Gastroesophageal sphincter (tissue), 4 donors: Measurements from ENCODE around the gene CDYL. TPM values are rescaled to one million over a fixed set of nuclear protein-coding genes. Genes with fewer than 3 reads are reported as not detected.

Experiments used
- ATAC-seq: fragments of 150-250 bp; one replicate; pipeline ENCODE4 v1.9.1; 2016; ENCODE audit warnings: mild to moderate bottlenecking, moderate library complexity
- H3K27ac ChIP-seq, 4 donors: fragments of 200-600 bp; sonication (generic) in 3 of 4; 1 replicate in 3 of 4; 2 replicates in 1 of 4; pipeline ENCODE4 v1.5.1; 2016 to 2019
- H3K27me3 ChIP-seq: fragments of 200-600 bp; sonication (generic); one replicate; pipeline ENCODE4 v1.5.1; 2019
- H3K36me3 ChIP-seq, 2 donors: fragments of 200-600 bp; sonication (generic); one replicate each; pipeline ENCODE4 v1.5.1; 2019; ENCODE audit warnings: control low read depth in 1 of 2
- H3K4me1 ChIP-seq, 3 donors: fragments of 200-600 bp; sonication (generic); 1 replicate in 2 of 3; 2 replicates in 1 of 3; pipeline ENCODE4 v1.5.1; 2016 to 2019; ENCODE audit warnings: control low read depth in 2 of 3
- H3K4me3 ChIP-seq, 2 donors: fragments of 200-600 bp; sonication (generic); one replicate each; pipeline ENCODE4 v1.5.1; 2019; ENCODE audit warnings: mild to moderate bottlenecking in 1 of 2, moderate library complexity in 1 of 2
- H3K9me3 ChIP-seq, 3 donors: fragments of 200-600 bp; sonication (generic); one replicate each; pipeline ENCODE4 v1.5.1; 2017 to 2019; ENCODE audit warnings: control low read depth in 2 of 3
- CTCF ChIP-seq, 4 experiments: fragments of 200-600 bp in 2 of 4; fragments of 450-650 bp in 2 of 4; sonication (generic) in 1 of 4; IDR thresholded peaks; one replicate each; pipeline ENCODE4 v1.5.1; 2017 to 2019; ENCODE audit warnings: antibody characterized with exemption in 4 of 4, mild to moderate bottlenecking in 2 of 4, moderate library complexity in 2 of 4
- EP300 ChIP-seq: sonication (generic); formaldehyde crosslinking; IDR thresholded peaks from one replicate; pipeline ENCODE4 v1.6.1; 2017; ENCODE audit warnings: antibody characterized with exemption, mild to moderate bottlenecking
- POLR2A ChIP-seq, 2 donors: fragments of 450-650 bp; IDR thresholded peaks; one replicate each; pipeline ENCODE4 v1.6.1; 2017; ENCODE audit warnings: antibody characterized with exemption in 2 of 2, mild to moderate bottlenecking in 2 of 2, moderate library complexity in 1 of 2
- POLR2AphosphoS5 ChIP-seq: sonication (generic); formaldehyde crosslinking; IDR thresholded peaks from one replicate; pipeline ENCODE4 v1.6.1; 2017; ENCODE audit warnings: antibody characterized with exemption
- WGBS, 2 donors: methylation state at CpG; one replicate each; pipeline ENCODE4 v1.1.5; 2018; ENCODE audit warnings: low coverage in 1 of 2; 5-methylcytosine and 5-hydroxymethylcytosine counted together
- total RNA-seq, 4 donors: library from RNA; depleted of rRNA; stranded (reverse); fragments of >200 nt; gene quantifications; one replicate each; pipeline ENCODE4 v1.1.0, GENCODE V29; 2016

Gene CDYL
- total RNA-seq, 4 donors from 2014 or later = 32.0 to 68.3 (median 54.0) TPM

GRCh38 chr6:4929097-4929718 is 153.0 kb downstream of the CDYL start:
- 89 to 100% methylated on average over 1 of the region's 1 CpG for WGBS, 2 donors

GRCh38 chr6:4930025-4930691 is 154.0 kb downstream of the CDYL start:
- Histone ChIP-seq H3K27me3 (no peaks in the 10 kb centered on the region), H3K9me3 (no peaks in the 10 kb centered on the region), H3K4me1 (peaks cover 0 to 48% (median 5%) of the 10 kb centered on the region in 3 donors), H3K4me3 (no peak overlapping the region), H3K27ac (no peak overlapping the region), H3K36me3 (no peaks in the 10 kb centered on the region)
- 60 to 77% methylated on average over 3 of the region's 4 CpGs for WGBS, 2 donors
- TF ChIP-seq POLR2A (IDR thresholded peaks at IDR 0.05) = no peak
- no peak for TF ChIP-seq EP300
- no peak for TF ChIP-seq CTCF (IDR thresholded peaks at IDR 0.05)
- TF ChIP-seq POLR2AphosphoS5 = no peak
- no peak for ATAC-seq

More at GRCh38 chr6:4929097-4929718, 153.0 kb downstream of the CDYL start:
- H3K9me3 ChIP-seq = no peaks in the 10 kb centered on the region
- H3K27ac ChIP-seq = no peak overlapping the region
- peaks cover 0 to 43% (median 5%) of the 10 kb centered on the region in 3 donors for H3K4me1 ChIP-seq
- TF ChIP-seq POLR2AphosphoS5 = no peak
- no peak for TF ChIP-seq CTCF (IDR thresholded peaks at IDR 0.05)
- no peak for TF ChIP-seq EP300
- no peak for TF ChIP-seq POLR2A (IDR thresholded peaks at IDR 0.05)
- ATAC-seq = no peak
- H3K27me3 ChIP-seq = no peaks in the 10 kb centered on the region
- no peak overlapping the region for H3K4me3 ChIP-seq
- H3K36me3 ChIP-seq = no peaks in the 10 kb centered on the region

- no peak for TF ChIP-seq POLR2AphosphoS5
- TF ChIP-seq POLR2A (IDR thresholded peaks at IDR 0.05) = no peak
- TF ChIP-seq EP300 = no peak
- no peak for TF ChIP-seq CTCF (IDR thresholded peaks at IDR 0.05)
- Histone ChIP-seq H3K27ac (no peak overlapping the region), H3K27me3 (no peaks in the 10 kb centered on the region), H3K9me3 (no peaks in the 10 kb centered on the region), H3K36me3 (peaks cover 0 to 6% of the 10 kb centered on the region in 2 donors), H3K4me1 (peaks cover 0 to 52% (median 5%) of the 10 kb centered on the region in 3 donors), H3K4me3 (no peak overlapping the region)
- 79 to 83% methylated on average over 7 to 10 of the region's 11 CpGs for WGBS, 2 donors
- ATAC-seq = no peak
Measured at GRCh38 chr6:4931530-4932227, 155.5 kb downstream of the CDYL start.

GRCh38 chr6:4932228-4932903 is 156.2 kb downstream of the CDYL start:
- Histone ChIP-seq H3K27ac (no peak overlapping the region), H3K9me3 (no peaks in the 10 kb centered on the region), H3K36me3 (peaks cover 0 to 6% of the 10 kb centered on the region in 2 donors), H3K27me3 (no peaks in the 10 kb centered on the region), H3K4me3 (no peak overlapping the region), H3K4me1 (peaks cover 0 to 53% (median 5%) of the 10 kb centered on the region in 3 donors)
- no peak for ATAC-seq
- TF ChIP-seq EP300 (no peak), POLR2A (IDR thresholded peaks at IDR 0.05) (no peak), CTCF (IDR thresholded peaks at IDR 0.05) (no peak), POLR2AphosphoS5 (no peak)
- 94 to 100% methylated on average over 3 to 6 of the region's 8 CpGs for WGBS, 2 donors
